Measurements from ENCODE around the gene SDC4.

Gene SDC4

DNA sequence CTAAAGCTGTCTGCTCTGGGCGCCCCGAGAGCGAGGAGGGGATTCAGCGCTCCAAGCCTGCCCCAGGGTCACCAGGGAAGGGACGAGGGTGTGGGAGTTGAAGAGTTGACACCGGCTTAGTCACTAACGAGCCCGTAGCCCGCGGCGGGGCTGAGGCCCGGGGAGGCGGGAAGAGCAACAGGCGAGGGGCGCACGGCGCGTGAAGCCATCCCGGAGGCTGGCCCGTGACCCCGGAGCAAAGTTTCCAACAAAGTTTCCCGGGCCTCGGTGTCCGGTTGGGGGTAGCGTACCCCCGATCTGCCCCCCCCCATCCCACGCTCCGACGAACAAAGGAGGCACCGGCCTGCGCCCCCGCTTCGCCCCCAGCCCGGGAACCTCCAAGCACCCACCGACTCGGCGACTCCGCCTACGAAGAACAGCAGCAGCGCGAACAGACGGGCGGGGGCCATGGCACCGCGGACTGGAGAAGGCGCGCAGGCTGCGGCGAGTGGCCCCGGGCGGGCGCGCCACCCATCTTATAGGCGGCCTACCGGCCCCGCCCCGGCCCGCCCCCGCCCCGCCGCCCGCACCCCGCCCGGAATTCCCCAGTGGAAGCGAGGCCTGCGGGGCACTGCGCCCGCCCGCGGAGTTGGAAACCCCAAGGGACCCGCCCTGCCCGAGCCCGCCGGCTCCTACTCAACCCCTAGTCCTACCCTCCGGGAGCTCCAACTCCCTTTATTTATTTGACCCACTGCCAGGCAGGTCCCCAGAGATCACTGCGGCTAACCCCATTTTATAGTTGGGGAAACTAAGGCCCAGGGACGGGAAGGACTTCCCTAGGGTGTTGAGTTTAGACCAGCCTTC lies at the start of gene SDC4:
SDC4 (minus strand) TSS at position 489 of the 843 bp plus-strand sequence; CDS start at position 449, 40 bp downstream.
- peak; percentile 89 for DNase-seq

- no peak for DNase-seq
Measured at GRCh38 chr20:45395114-45395415, 46.8 kb upstream of the SDC4 start.

- DNase-seq, result no peak
Measured at GRCh38 chr20:45394221-45395113, 46.2 kb upstream of the SDC4 start.

DNA sequence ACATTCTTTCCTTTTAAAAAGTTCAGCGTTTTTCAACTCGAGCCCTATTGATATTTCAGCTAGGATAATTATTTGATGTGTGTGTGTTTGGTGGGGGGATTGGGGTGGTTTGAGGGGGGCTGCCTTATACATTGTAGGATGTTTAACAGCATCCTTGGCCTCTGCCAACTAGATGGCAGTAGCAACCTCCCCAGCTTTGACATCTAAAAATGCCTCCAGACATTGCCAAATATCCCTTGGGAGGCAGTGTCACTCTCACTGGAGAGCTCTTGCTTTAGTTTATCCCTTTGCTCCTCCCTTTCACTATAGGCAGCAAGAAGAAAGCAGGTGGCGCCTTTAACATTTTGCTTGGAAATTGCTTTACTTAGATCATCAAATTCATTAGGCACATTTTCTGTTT lies 44.5 kb upstream of the SDC4 start:
- no peak for DNase-seq

DNA sequence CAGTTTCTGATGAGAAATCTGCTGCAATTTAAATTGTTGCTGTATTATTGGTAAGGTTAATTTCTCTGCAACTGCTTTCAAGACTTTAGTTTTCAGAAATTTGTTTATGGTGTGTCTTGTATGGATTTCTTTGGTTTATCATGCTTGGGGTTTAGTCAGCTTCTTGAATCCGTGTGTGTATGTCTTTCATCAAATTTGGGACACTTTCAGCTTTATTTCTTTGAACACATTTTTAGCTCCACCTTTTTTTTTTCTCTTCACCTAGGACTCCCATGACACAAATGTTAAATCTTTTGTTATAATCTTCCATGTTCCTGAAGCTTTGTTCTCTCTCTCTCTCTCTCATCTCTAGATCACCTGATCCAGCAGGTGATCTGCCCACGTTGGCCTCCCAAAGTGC lies 43.3 kb upstream of the SDC4 start:
- DNase-seq, result no peak

- DNase-seq, result no peak
Measured at GRCh38 chr20:45390931-45391330, 42.7 kb upstream of the SDC4 start.

DNA sequence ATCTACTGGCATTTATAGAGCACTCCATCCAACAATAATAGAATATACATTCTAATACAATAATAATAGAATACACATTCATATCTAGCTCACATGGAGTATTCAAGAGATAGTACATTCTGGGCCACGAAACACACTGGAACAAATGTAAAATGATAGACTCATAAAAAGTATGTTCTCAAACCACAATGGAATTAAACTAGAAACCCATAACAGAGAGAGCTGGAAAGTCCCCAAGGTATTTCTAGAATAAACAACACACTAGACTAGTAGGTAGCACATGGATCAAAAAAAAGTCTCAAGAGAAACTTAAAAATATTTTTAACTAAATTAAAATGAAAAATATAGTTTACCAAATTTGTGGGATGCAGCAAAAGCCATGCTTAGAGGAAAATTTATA lies 39.0 kb upstream of the SDC4 start:
- no peak for DNase-seq

GRCh38 chr20:45378191-45378590 lies 30.0 kb upstream of the SDC4 start, which contains the start of gene TP53TG5:
Gene TP53TG5, minus strand, starts transcription at chr20:45378325. Its CDS starts 89 bp downstream, at chr20:45378236.
- no peak for DNase-seq

DNA sequence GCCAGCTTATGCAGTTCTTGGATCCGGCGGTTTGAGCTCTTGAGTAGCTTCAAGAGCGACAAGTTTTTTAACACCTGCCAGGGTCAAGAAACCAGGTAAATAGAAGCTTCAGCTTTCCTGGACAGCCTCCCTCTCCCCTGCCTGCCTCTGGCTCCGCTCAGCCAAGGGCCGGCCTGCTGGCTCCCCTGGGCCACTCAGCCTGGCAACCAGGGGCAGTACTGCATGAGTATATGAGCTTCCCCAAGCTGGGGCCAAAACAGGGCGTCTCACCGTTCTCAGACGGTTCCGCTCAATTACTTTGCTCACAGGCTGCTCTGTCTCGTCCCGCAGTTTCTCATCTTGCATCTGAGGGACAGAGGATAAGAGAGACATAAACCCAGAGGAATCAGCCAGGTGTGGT lies 29.0 kb upstream of the SDC4 start:
- DNase-seq, result no peak

GRCh38 chr20:45374966-45375365 lies 26.7 kb upstream of the SDC4 start:
- DNase-seq, result no peak

- no peak for DNase-seq
Measured at GRCh38 chr20:45374101-45374467, 25.9 kb upstream of the SDC4 start.

DNA sequence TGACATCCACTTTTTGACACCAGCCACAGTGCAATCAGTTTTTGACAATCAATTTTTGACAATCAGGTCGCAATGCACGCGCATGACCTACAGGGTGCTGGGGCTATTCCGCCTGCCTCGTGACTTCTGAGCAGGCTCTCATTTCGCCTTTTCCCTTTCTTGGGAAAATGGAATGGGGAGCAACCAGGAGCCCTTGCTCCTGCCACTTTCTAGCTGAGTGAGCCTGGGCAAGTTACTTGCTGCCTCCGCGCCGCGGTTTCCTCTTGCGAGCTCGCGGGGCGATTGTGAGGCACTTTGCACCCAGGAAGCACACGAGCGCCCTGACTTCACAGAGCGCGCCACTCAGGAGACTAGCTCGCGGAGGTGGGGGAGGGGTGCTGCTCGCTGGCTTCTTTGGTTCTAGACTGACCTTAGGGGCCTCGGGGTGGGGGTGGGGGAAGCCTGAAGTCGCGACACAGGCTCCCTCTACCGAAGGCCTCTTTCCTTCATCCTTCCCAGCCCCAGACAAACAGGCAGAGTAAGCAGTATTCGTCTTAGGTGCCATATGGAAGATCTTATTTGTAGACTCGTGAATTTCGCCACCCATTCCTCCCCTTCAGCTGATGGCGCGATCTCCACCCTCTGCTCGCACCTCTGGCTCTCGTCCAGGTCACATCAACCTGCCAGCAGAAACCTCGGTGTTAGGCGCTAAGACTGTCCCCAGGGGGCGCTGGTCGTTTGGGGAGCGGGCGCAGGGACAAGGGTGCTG lies 25.3 kb upstream of the SDC4 start:
- DNase-seq, result peak; percentile 95

DNA sequence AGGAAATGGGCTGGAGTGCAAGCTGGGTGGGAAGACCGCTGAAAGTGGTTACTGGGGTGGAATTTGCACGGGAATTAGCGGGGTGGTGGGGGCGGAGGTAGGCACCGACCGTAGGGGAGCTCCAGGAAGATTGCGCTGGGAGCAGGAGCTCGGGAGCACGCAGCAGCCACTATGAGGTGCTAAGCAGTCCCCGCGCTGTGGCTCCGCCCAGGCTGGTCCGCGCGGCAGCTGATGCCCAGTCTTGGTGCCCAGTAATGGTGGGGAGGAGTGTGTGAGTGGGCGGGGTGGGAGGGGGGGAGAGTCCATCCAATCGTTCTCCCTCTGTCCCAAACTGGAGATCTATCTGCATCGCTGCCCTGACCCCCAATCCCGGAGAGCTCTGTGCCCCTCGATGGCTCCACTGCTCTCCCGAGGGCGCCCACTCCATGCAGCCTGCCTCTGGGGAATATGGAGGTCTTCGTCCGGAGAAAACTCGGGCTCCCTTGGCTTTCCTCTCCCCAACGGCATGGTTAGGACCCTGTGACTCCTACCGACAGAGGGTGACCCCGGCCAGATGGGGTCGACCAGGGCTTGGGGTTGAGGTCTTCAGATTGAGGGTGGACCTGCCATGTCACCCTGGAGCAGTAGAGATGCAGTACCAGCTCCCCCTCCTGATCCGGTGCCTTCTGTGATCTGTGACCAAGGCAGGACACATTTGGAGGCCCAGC lies 24.6 kb upstream of the SDC4 start:
- no peak for DNase-seq

- DNase-seq, result no peak
Measured at GRCh38 chr20:45372241-45372640, 24.0 kb upstream of the SDC4 start.

DNA sequence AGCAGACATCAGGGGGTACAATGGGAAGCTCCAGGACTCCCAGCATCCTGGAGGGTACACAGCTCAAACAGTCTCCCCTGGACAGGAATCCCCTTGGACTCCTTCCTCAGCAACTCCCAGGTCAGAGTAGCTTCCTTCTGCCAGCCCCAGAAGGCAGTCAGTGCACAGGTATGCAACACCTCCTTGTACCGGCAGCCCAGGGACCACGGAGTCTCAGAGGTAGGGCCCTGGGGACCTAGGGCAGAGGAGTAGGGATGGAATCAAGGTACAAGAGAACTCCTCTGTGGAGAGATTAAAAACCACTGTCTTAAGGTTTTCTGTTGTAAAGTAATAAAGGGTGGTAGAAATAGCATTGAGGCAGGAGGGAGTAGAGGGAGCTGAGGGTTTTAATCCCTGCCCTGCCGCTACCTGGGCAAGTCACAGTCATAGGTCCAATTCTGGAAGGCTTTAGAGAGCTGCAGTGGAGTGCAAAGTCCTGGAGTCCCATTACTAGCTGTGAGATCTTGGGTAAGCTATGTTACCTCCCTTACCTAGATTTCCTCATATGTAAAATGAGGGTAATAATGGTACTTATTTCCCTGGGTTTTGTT lies 22.4 kb upstream of the SDC4 start:
- DNase-seq, result no peak

DNA sequence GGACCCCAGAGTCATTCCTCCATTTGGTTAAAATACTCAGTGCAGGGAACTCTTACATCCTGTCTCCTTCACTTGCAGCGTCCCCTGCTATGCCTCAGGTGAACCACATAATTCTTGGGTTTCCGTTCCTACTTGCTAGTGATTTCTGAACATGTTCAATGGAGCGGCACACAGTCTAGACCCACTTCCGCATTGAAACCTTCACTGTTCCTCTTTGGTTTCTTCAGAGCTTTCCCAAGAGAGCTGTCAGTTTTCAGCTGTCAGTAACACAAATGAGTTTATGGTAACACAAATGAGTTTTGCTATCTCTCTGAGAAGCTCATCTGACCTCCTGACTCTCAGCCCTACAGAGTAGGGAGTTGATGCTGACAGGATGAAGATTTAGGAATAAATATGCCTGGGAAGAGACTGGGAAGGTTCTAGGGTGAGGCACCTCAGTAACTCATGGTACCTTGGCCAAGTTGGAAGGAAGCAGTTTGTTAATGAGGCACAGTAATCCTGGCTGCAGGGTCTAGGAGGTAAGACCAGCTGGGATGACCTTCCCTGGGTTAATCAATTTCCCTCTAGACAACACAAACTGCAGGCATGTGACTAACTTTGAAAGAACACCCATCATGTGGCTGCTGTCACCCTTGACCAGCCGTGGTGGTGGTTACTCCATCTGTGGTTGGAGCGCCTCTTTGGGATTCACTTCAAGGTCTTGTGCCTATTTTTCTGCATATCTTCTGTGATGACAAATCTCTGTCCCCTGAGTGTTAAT lies 20.2 kb upstream of the SDC4 start:
- peak; percentile 75 for DNase-seq

DNA sequence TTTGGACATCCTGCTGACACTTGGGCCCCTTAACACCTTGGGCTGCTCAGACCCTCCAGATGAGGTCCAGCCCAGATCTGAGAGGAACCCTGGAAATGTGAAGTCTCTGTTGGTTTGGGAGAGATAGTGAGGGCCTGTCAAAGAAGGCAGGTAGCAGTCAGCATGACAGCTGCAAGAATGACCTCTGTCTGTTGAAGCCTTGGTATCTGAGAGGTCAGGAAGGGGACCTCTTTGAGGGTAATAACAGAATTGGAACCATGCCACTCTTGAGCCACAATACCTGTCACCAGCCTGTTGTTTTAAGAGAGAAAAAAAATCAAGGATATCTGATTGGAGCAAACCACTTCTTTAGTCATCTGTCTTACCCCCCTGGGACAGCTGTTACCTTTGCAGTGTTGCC lies 18.9 kb upstream of the SDC4 start:
- no peak for DNase-seq

DNA sequence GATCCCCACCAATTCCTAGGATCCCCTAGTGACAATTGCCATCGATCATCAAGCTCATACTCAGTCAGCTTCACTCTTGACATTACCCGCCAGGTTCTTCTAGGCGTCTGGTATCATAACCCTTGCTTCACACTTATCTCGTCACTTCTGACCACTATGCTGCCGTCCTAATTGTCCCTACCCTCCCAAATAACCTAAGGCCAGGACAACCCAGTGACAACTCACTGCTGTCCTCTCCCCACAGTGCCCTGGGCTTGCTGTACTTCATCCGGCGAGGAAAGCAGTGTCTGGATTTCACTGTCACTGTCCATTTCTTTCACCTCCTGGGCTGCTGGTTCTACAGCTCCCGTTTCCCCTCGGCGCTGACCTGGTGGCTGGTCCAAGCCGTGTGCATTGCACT lies 18.4 kb upstream of the SDC4 start:
- no peak for DNase-seq

DNA sequence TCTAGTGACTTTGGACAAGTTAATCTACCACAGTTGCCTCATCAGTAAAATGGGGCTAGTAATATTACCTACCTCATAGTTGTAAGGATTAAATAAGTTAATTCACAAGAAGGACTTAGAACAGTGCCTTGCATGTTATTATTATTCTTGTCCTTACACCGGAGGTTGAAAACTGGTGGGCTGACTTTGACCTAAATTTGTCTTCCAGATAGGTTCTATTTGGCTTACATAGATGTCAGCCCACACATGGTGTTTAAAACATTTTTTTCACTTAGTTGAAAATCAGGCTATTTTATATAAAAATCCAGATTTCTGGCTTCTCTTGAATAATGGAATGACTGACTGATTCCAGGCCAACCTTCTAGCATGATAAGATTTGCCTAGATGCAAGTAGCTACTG lies 18.0 kb upstream of the SDC4 start:
- DNase-seq, result no peak

DNA sequence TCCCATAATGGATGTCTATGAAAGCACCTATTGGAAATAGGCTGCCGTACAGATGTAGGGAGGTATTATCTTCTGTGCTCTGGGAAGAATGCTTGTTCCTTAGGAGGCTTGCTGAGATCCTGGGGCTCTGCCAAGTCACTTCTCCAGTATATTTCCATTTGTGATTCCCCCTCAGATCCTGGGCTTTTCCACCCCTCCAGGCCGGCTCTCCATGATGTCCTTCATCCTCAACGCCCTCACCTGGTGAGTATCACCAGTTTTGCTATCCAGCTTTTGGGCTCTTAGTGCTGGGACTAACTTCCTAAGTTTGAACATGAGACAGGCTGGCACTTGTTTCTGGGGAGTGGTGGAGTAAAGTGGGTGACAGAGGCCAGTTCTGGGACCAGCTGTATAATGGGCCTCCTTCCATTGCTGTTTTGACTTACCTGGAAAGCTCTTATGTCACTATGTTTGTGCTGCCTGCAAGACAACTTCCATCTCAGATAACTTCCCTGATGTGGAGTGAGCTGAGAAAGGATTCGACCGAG lies 17.3 kb upstream of the SDC4 start:
- DNase-seq, result no peak

Data from activated effector memory CD4-positive, alpha-beta T cell treated with anti-CD3 and anti-CD28 coated beads, Interleukin-2, amount 50 U/mL, for 16 hours (primary cell).